Measurements from ENCODE around the gene ZNF618.

Gene ZNF618

GRCh38 chr9:114015607-114016006 lies 139.5 kb downstream of the ZNF618 start:
- TF ChIP-seq CTCF (IDR thresholded peaks at IDR 0.05; ENCODE audit: extremely low read depth, missing control alignments) = no peak
- DNase-seq (ENCODE audit: low spot score) = no peak

GRCh38 chr9:114016101-114016500 lies 140.0 kb downstream of the ZNF618 start:
- no peak for TF ChIP-seq CTCF (IDR thresholded peaks at IDR 0.05; ENCODE audit: extremely low read depth, missing control alignments)
- no peak for DNase-seq (ENCODE audit: low spot score)

GRCh38 chr9:114016629-114017423 lies 140.7 kb downstream of the ZNF618 start:
- no peak for DNase-seq (ENCODE audit: low spot score)
- no peak for TF ChIP-seq CTCF (IDR thresholded peaks at IDR 0.05; ENCODE audit: extremely low read depth, missing control alignments)

- no peak for TF ChIP-seq CTCF (IDR thresholded peaks at IDR 0.05; ENCODE audit: extremely low read depth, missing control alignments)
- no peak for DNase-seq (ENCODE audit: low spot score)
Measured at GRCh38 chr9:114017741-114018715, 141.9 kb downstream of the ZNF618 start.

- no peak for DNase-seq (ENCODE audit: low spot score)
- no peak for TF ChIP-seq CTCF (IDR thresholded peaks at IDR 0.05; ENCODE audit: extremely low read depth, missing control alignments)
Measured at GRCh38 chr9:114021578-114021977, 145.5 kb downstream of the ZNF618 start.

GRCh38 chr9:114023961-114024360 lies 147.9 kb downstream of the ZNF618 start:
- DNase-seq (ENCODE audit: low spot score) = no peak
- TF ChIP-seq CTCF (IDR thresholded peaks at IDR 0.05; ENCODE audit: extremely low read depth, missing control alignments) = no peak

All from GM20000 (cell line).